NCI-H146 treated with DMSO at 0.1 percent for 48 hours (cell line): Measurements from ENCODE around the gene SOX3.

Experiments
- DNase-seq: peaks from one replicate; lab custom pipeline; 2025; ENCODE audit not compliant: unreplicated experiment; lab: John Stamatoyannopoulos, UW

The SOX3 gene

DNA sequence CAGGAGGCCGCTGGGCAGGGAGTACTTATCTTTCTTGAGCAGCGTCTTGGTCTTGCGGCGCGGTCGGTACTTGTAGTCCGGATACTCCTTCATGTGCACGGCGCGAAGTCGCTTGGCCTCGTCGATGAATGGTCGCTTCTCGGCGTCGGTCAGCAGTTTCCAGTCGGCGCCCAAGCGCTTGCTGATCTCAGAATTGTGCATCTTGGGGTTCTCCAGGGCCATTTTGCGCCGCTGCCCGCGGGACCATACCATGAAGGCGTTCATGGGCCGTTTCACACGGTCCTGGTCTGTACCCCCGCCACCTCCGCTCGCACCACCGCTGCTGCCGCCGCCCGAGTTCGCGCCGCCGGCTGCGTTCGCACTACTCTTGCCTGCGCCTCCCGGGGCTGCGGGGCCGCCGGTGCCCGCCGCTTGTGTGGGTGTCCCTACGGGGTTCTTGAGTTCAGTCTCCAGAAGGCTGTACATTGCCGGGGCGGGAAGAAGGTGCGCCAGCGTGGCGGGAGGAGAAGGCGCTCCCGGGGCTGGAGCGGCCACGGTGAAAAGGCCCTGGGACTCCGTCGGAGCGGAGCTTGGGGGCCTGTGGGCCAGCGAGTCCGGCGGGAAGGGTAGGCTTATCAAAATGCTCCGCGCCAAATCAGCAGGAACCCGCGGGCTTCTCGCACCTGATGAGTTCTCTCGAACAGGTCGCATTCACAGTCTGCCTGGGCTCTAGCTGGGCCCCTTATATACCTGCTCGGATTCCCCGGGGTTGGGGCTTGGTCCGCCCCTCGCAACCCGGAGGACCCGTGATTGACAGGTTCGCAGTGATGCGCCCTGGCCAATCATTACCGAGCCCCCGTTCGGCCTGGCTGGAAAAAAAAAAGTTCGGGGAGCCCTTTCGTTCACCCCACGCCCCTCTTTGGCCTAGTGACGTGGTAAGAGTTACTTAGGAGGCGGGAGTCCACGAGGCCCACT is at the start of gene SOX3:
SOX3 (minus strand) TSS at position 699 of the 954 bp plus-strand sequence; CDS start at position 690, 9 bp downstream.
- no peak for DNase-seq

DNA sequence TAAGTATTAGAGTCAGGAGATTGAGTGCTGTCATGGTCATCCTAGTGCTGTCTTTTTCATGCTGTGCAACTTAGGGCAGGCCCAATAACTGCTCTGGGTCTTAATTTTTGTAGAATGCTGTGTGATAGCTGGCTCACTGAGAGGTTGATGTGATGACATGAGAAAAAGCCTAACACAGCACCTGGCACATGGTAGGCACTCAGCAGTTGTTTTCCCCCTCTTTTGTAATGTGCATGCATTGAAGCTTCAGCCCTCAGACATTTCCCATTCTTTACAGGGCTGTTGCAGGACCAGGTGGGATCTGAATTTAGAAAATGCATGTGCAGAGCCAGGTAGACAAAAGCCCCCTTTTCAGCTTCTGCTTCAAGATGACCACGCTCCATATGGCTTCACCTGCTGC is 44.1 kb upstream of the SOX3 start:
- no peak for DNase-seq

DNA sequence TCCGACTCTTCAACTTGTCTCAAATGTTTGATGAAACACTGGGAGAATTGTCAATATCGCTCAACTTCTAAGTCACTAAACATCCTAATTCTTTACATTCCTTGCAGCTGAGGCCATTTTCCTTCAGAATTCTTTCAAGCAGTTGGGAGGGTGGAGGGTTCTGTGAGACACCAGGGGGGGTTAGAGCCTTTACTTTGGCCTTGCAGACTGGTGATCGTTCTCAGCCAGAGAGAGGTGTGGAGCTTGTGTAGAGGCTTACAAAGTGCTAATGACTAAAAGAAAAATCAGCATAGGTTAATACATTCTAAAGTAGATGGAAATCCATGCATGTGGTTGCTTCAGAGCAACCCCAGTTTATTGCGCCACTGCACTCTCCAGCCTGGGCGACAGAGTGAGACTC is 21.3 kb upstream of the SOX3 start:
- DNase-seq, result no peak

DNA sequence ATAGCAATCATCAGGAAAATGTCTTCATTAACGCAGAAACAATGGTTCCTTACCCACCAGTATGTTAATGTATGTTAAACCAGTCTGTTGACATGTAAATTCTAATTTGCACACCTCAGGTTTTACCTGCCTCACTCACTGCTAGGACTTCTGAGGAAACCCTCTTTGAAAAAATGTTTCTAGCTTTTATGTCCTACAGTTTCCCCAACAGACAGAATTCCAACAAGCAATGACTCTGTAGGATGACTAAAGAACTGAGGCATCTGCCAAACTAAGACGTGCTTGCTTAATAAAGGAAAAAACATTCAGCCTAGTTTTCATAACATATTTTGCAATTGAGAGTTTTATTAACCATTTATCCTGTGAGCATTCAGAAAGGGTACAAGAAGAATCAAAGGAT is 20.6 kb upstream of the SOX3 start:
- no peak for DNase-seq

DNA sequence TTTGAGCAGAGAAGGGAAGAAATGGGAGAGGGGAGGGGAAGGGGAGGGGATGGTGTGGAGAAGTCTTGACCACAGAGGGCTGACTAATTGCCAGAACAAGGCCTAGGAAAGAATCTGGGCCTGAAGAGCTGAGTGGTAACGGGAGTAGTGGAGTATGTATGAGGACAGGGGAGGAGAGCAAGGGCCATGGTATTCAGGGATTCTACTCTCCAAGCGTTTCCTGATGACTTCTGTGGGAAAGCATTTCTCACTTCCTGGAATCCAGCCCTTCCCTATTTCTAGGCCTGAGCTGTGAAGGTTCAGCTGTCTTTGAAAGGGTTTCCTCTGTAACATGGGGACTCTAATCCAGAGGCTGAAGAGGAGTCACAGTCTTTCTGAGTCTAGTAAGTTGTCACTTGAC is 19.7 kb upstream of the SOX3 start:
- no peak for DNase-seq

DNA sequence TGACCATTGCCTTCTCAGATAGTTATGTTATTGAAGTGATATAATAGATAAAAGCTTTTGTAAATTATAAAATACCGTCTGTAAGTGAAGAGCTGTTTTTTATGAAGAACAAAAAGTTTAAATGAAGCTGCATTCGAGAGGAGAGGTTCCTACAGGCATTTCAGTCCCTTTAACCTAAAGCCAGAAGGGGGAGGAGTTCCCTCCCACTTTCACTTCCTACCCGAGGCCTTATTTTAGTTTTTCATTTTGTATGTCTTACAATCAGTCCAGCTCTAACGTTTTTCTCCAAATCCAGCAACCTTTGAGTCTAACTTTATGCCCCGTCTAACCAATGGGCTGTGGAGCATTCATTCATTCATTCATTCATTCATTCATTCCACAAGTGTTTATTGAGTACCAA is 16.5 kb upstream of the SOX3 start:
- no peak for DNase-seq

DNA sequence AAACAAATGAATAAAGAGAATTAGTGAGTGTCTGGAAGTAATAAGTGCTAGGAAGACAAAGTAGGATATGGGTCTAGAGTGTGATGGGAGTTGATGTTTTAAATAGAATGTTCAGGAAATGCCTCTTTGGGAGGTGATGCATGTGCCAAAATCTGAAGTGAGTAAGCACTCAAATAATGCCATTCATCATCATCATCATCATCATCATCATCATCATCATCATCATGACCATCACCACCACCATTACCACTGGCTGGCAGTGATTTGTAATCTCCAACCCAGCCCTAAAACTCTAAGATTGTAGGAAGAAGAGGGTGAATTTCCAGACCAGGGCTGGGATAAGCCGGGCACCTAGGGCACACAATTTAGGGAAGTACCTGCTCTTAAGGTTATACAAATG is 9.7 kb upstream of the SOX3 start:
- DNase-seq, result no peak

DNA sequence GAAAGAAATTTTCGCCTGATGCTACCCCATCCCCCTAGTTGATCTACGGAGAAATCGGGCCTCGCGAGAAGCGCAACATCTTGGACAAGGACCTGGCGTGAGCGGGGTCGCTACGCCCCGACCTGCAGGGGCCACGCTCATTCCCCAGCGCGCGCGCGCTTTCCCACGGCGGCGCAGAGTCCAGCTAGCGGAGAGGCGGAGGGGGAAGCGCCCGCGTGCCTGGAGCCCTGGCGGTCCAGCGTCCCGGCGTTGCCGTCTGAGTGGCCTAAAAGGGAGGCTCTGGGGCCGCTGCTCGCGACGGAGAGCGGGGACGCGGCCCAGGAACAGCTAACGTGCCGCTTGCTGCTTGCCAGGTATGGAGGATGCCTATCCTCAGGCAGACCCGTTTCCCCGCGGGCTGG is 6.0 kb upstream of the SOX3 start:
- no peak for DNase-seq

DNA sequence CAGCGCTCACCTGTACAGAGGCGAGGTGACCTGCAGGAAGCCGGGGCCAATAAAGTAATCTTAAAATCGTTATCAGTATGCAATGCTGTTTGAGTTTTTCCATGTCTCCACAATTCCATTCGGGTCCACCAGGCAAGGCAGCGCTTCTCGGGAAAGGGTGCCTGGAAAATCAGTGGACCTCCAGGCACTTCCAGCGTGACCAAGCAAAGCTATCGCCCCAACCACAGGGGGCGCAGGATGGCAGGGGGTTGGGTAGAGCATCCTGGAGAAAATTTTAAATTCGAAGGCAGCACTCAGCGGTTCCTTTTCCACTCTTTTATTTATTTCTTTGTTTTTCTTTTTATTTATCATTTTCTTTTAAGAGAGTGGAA is 5.4 kb upstream of the SOX3 start:
- DNase-seq, result no peak

DNA sequence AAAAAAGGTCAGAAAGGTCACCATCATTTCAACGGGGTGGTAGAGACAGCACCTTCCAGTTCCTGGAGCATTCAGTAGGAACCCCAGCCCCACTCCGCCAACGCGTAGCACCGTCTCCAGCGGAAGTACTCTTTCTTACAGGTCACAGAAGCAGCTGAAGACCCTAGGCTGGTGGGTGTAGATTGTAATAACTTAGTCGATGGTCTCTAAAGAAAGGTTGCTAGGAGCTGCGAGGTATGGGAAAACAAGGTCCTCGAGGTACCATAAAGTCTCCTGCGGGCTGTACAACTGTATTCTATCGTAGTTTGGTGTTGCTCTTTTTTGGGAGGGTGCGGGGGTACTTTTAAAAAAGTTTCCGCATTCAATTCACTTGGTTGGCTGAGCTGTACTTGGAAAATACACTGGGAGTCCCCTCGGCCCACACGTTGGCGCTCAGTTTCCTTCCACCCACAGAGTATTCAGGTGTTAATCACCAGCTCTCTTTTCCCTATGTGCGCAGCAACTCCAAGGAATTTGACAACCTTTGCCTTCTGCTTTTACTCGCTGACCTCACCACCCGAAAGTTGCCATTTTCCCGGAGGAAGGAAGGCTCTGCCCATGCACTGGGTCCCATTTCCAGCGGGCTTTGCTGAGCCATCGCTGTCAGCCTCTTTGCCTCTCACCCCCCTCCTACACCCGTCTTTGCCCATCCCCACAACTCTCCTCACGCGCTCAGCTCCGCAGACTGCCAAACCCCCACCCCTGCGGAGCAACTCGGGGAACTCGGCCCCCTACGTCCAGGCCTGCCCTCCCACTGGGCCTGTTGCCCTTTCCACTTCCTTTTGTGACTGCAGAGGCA is 4.8 kb upstream of the SOX3 start:
- no peak for DNase-seq

DNA sequence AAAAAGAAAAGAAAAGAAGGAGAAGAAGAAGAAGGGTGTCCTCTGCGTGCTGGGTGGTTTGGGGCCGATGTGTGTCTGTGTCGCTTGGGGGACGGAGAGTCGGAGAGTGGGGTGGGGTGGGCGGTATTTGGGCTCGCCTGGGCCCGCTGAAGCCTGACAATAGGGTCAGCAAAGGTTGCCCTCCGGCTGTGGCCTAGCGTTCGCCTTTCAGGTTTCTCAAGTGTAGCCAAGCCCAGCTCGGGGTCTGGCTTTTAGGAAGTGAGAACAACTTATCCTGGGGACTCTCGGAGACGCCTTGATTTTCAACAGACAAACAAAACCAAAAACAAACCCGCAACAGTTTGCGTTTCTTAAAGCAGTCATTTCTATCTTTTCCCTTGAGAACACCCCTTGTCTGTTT is 4.1 kb upstream of the SOX3 start:
- DNase-seq, result no peak

DNA sequence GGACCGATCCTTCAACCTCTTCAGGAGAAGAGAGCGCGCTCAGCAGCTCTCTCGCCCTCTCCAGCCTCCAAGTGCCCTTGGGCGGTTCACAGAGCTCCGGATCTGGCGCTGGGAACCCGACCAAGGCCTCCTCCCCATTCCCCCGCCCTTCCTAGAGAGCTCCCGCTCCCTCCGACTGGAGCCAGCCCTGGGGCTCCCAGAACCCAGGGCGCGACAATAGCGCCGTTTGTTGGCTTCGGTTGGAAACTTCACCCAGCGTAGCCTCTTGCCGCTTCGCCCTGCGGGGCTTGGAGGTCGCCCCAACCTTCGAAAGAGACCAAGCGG is 3.1 kb upstream of the SOX3 start:
- DNase-seq, result no peak

DNA sequence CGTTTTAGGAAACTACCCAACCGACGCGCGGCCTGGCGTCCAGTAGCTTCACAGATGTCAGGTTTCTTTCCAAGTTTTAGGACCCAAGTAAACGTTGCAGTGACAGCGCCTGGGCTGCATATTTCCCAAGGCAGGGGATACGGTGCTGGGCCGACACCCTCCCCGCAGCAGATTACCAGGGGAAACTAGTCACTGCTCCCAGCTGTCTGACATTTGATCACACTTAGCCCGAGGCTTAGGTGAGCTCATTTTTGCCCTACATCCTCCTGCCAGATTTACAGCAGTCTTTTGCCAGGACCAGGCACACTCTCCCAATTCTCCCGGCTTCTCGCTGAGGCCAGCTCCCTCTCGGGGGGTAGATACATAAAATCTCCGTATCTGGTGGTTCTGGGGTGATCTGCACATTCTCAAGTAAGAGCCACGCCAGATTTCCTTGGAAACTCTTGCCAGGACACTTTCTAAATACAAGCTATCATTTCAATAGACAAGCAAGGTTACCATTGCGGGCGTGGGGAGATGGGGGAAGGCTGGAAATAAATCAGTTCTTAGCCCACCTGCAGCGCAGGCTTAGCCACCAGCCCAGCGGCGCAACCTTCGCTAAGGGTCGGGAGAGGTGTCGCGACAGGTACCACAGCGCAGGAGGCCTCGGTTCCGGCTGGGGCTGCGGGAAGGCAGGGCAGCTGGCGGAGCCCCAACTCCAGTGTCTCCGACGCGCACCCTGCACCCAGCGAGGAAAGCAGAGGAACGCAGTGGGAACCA is 2.5 kb upstream of the SOX3 start:
- DNase-seq, result no peak

DNA sequence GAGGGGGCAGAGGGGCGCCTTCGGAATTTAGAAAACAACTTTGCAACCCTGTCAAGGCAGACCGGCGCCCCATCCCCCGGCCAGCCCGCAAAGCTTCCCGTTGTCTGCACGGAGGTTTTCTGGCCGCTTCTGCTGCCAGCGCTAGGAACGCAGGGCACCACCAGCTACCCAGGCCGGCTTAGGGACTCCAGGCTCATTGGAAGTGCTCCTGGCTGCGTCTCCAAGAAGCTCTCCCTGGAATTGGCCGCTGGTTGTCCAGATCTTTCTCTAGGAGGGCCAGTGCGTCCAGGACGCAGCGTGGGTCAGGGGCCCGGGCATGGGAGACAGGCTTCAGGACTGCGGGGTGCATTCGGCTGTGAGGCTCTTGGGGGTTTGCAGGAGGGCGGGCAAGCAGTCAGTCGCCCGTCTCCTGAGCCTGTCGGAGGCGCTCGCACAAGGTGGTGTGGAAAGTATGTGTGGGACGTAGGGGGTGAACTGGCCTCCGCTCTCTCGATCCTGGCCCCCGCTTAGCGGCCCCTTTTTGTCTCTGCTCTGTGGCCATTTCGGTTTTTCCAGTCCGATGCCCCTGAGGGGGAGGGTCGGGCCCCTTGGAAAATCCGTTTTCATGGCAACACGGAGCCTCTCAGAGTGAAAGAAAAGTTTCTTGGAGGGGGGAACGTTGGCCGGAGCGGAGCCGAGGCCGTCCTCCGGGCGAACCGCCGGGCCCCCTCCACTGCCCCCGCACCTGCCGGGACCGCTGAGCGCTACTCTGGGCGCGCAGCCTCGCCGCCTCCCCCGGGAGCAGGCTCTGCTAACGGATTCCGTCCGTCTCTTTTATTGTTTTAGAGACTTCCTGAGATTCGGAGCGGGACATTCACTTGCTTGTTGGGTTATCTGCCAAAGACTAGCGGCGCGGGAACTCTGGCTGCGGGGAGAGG is 810 bp upstream of the SOX3 start:
- DNase-seq, result no peak

DNA sequence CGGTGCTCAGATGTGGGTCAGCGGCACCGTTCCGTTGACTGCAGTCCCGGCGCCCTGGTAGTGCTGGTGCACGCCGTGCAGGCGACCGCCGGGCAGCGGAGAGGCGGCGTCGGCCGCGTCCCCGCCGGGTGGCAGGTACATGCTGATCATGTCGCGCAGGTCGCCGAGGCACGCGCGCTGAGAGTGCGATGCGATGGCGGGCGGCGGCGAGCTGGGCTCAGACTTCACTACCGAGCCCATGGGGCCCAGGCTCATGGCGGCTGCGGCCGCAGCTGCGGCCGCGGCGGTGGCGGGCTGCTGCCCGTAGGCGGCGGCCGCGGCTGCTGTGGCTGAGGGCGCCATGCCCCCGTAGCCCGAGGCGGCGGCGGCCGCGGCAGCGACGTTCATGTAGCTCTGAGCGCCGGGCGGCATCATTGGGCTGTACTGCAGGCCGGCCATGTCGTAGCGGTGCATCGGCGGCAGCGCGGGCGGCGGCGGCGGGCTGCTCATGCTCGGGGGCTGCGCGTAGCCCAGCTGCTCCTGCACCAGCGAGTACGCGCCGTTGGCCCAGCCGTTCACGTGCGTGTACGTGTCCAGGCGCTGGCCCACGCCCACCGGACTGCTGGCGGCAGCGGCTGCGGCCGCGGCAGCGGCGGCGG is 1.0 kb downstream of the SOX3 start:
- DNase-seq, result no peak

DNA sequence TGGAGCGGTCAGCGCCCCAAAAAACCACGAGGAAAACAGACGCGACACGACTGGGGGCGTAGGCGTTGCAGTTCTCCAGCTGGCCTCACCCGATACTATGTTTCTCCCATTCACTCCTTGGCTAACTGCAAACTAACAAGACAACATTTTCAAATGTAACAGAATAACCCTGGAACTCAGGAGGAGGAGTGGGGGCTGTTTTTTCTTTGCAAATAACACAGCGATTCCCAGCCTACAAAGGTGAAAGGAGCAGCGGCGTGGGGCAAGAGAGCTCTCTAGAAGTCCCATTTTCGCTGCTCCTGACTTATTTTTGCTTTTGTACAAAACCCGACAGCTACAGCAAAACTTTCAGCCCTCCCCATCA is 1.6 kb downstream of the SOX3 start:
- no peak for DNase-seq

DNA sequence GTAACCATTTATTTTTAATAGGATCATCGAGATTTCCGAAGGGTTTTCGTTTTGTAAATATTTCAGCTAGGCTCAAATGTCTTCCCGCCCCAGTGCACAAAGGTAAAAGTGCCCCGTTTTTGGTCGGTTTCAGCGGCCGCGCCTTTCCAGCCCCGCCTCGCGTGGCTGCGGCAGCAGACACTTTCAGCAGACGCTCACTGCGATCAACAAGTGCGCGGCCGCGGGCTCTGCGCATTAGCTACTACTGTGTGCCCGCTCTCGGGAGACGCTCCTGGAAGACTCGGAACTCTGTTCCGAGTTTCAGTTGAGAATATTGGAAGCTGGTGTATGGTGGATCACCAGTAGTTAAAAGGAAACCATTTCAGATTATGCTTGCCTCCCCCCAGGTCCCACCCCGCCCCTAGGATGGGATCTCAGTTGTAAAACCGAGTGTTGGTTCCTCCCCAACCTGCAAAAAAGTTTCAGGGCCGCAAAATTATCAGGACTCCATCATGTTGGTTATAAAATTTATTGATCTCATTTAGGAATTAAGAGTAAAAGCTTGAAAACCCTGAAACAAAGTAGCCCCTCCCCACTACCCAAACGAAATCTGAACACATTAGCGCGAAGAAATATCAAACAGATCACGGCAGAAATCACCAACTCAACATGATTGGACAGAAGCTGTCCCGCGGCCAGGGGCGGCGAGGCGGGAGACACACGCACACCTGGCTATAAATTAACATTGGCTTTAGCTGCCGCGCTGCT is 2.2 kb downstream of the SOX3 start:
- no peak for DNase-seq

DNA sequence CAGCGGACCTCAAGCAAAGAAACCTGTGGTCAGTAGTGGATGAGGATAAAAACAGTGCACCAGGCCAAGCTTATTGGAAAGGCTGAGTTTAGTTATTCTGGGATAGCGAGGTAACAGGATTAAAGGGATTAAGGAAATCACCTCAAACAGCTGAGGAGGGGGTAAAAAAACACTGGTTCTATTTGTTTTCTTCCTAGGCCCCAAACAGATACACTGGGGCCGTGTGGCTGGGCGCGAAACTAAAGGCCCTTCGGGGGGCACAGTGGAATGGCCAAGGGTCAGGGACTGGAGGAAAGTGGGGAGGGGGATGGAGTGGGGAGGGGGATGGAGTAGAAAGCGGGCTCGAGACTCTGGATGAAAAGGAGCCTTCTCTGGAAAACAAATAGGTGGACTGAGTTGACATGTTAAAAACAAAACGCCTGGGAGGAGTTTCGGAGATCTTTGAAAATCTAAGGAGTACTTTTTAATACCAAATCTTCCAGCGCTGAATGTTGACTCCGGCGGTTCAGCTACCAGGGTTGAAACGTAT is 2.9 kb downstream of the SOX3 start:
- DNase-seq, result no peak

DNA sequence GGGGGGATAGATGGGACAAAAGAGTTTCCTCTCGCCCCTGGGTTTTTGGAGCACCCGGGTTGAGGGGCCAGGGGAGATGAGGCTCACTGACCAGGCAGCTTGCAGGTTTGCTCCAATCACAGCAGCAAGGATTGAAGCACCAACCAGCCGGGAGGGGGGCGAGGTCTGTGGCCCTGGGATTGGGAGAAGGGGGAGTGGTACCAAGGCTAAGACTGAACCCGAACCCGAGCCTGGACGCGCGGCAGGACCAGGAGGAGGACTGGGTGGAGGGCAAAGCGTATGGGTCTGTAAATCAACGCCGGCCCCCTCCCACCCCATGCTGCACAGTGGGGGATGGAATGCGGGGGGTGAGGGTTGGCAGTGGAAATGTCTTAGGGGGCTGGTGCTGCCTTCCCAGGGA is 3.5 kb downstream of the SOX3 start:
- DNase-seq, result no peak
